HT-29 (cell line): ENCODE data around the gene ZNF530. TPM values are rescaled to one million over a fixed set of nuclear protein-coding genes. Genes with fewer than 3 reads are reported as not detected.
A peak's percentile ranks its signal among the peaks of the same experiment; 100 is the strongest.

ENCODE experiments used
- DNase-seq: peaks from one replicate; pipeline ENCODE4 v3.0.0-alpha.2; 2015; ENCODE audit warnings: low spot score
- total RNA-seq: library from RNA; depleted of rRNA; stranded (reverse); fragments of >200 nt; shearing (Covaris generic); gene quantifications from 2 replicates; pipeline ENCODE4 v1.2.3, GENCODE V29; 2014; rRNA removed

ZNF530 gene
- total RNA-seq, 1 experiment from 2014 or later: 2.7 TPM

GRCh38 chr19:57613941-57614743 is 14.5 kb downstream of the ZNF530 start, which contains the start of gene ZNF134:
Gene ZNF134 (plus strand): TSS chr19:57614242. CDS start chr19:57619469, 5,227 bp downstream.
- DNase-seq: no peak

- DNase-seq: no peak
Measured at GRCh38 chr19:57615346-57615745, 15.7 kb downstream of the ZNF530 start.

- DNase-seq: no peak
Measured at GRCh38 chr19:57620673-57621348, 21.1 kb downstream of the ZNF530 start.

- no peak for DNase-seq
Measured at GRCh38 chr19:57623091-57623490, 23.4 kb downstream of the ZNF530 start.

- DNase-seq: peak; percentile 98
Measured at GRCh38 chr19:57632987-57633831, 33.5 kb downstream of the ZNF530 start, which contains the start of gene ZNF211. Gene ZNF211 (plus strand): TSS chr19:57633168. CDS start chr19:57633347, 179 bp downstream.

- DNase-seq: no peak
Measured at GRCh38 chr19:57633832-57634131, 34.1 kb downstream of the ZNF530 start.

GRCh38 chr19:57637379-57637778 is 37.7 kb downstream of the ZNF530 start:
- no peak for DNase-seq

GRCh38 chr19:57641715-57642234 is 42.1 kb downstream of the ZNF530 start:
- no peak for DNase-seq

- DNase-seq: no peak
Measured at GRCh38 chr19:57642396-57643046, 42.8 kb downstream of the ZNF530 start.

- no peak for DNase-seq
Measured at GRCh38 chr19:57643734-57644133, 44.0 kb downstream of the ZNF530 start.

- DNase-seq: no peak
Measured at GRCh38 chr19:57648331-57649003, 48.8 kb downstream of the ZNF530 start.

- DNase-seq: no peak
Measured at GRCh38 chr19:57651654-57651996, 51.9 kb downstream of the ZNF530 start.

GRCh38 chr19:57653689-57654088 is 54.0 kb downstream of the ZNF530 start:
- DNase-seq: no peak

GRCh38 chr19:57655443-57655842 is 55.8 kb downstream of the ZNF530 start:
- no peak for DNase-seq

GRCh38 chr19:57656346-57656745 is 56.7 kb downstream of the ZNF530 start:
- DNase-seq: no peak

Other genes starting within 250 kb of the ZNF530 start
- not detected in 2 replicates for gene ZNF304, start 248.6 kb upstream of the ZNF530 start, total RNA-seq
- gene TRAPPC2B, start 236.3 kb upstream of the ZNF530 start, total RNA-seq: 8.0 and 13.8 TPM in 2 replicates
- 1.0 and 3.2 TPM in 2 replicates for gene ZNF547, start 236.3 kb upstream of the ZNF530 start, total RNA-seq
- gene ZNF548, start 210.0 kb upstream of the ZNF530 start, total RNA-seq: 10.2 and 12.2 TPM in 2 replicates
- gene ZNF17, start 188.7 kb upstream of the ZNF530 start, total RNA-seq: 4.7 and 7.2 TPM in 2 replicates
- 22.9 and 27.6 TPM in 2 replicates for gene ZNF749, start 164.6 kb upstream of the ZNF530 start, total RNA-seq
- 0.08 TPM in 1 of 2 replicates, not detected in the other for gene VN1R1, start 142.7 kb upstream of the ZNF530 start, total RNA-seq
- gene ZNF772, start 122.3 kb upstream of the ZNF530 start, total RNA-seq: 0.28 and 0.31 TPM in 2 replicates
- 8.1 and 19.3 TPM in 2 replicates for gene ZNF419, start 112.1 kb upstream of the ZNF530 start, total RNA-seq
- gene ZNF773, start 99.9 kb upstream of the ZNF530 start, total RNA-seq: 5.3 and 5.5 TPM in 2 replicates
- gene ZNF549, start 72.5 kb upstream of the ZNF530 start, total RNA-seq: not detected in 2 replicates
- gene ZNF550, start 40.0 kb upstream of the ZNF530 start, total RNA-seq: 1.1 and 6.1 TPM in 2 replicates
- gene ZNF416, start 21.0 kb upstream of the ZNF530 start, total RNA-seq: 2.5 and 3.1 TPM in 2 replicates
- gene ZIK1, start 15.7 kb upstream of the ZNF530 start, total RNA-seq: 0.23 TPM in 1 of 2 replicates, not detected in the other
- not detected in 2 replicates for gene ZNF134, start 14.4 kb downstream of the ZNF530 start, total RNA-seq
- gene ZNF211, start 33.3 kb downstream of the ZNF530 start, total RNA-seq: 2.7 and 8.1 TPM in 2 replicates
- not detected in 2 replicates for gene ZSCAN4, start 69.0 kb downstream of the ZNF530 start, total RNA-seq
- gene ZNF551, start 82.1 kb downstream of the ZNF530 start, total RNA-seq: 25.5 and 26.5 TPM in 2 replicates
- gene ZNF154, start 109.3 kb downstream of the ZNF530 start, total RNA-seq: 0.05 TPM in 1 of 2 replicates, not detected in the other
- gene ZNF671, start 127.7 kb downstream of the ZNF530 start, total RNA-seq: not detected in 2 replicates
- 11.4 and 14.6 TPM in 2 replicates for gene ZNF776, start 146.9 kb downstream of the ZNF530 start, total RNA-seq
- gene ZNF586, start 169.8 kb downstream of the ZNF530 start, total RNA-seq: 18.3 and 18.5 TPM in 2 replicates
- gene ZNF552, start 215.0 kb downstream of the ZNF530 start, total RNA-seq: 17.3 and 22.3 TPM in 2 replicates
- gene ZNF587B, start 230.4 kb downstream of the ZNF530 start, total RNA-seq: 32.1 and 40.0 TPM in 2 replicates
- gene ZNF587, start 250.0 kb downstream of the ZNF530 start, total RNA-seq: 33.7 and 39.4 TPM in 2 replicates